HG03575 (cell line): ENCODE measurements around the gene CDCA7.
"Not testable (repeated sequence)": the region's sequence is repeated elsewhere in the genome, so short reads cannot be mapped to it uniquely, and the experiment has no call there.

Source experiments
- ATAC-seq: cut with Tn5 transposase; IDR thresholded peaks from one replicate; pipeline ENCODE4 v1.9.1; 2021; ENCODE audit not compliant: unreplicated experiment, insufficient number of reproducible peaks, low FRiP score; ENCODE audit errors: extremely low read depth

The CDCA7 gene

GRCh38 chr2:173395567-173396351, 41.1 kb downstream of the CDCA7 start:
- no peak for ATAC-seq

- no peak for ATAC-seq
Observed at GRCh38 chr2:173397539-173397938, 42.9 kb downstream of the CDCA7 start.

- ATAC-seq, result no peak
Observed at GRCh38 chr2:173399229-173399628, 44.6 kb downstream of the CDCA7 start.

GRCh38 chr2:173400760-173401159, 46.1 kb downstream of the CDCA7 start:
- ATAC-seq, result no peak

- ATAC-seq, result no peak
Observed at GRCh38 chr2:173401716-173402326, 47.1 kb downstream of the CDCA7 start.

GRCh38 chr2:173402405-173402974, 47.8 kb downstream of the CDCA7 start:
- ATAC-seq, result no peak

GRCh38 chr2:173404841-173405750, 50.4 kb downstream of the CDCA7 start:
- no peak for ATAC-seq

- ATAC-seq, result no peak
Observed at GRCh38 chr2:173407176-173407575, 52.5 kb downstream of the CDCA7 start.

- no peak for ATAC-seq
Observed at GRCh38 chr2:173407646-173408045, 53.0 kb downstream of the CDCA7 start.

GRCh38 chr2:173410579-173410978, 55.9 kb downstream of the CDCA7 start:
- no peak for ATAC-seq

- no peak for ATAC-seq
Observed at GRCh38 chr2:173412628-173413027, 58.0 kb downstream of the CDCA7 start.

- no peak for ATAC-seq
Observed at GRCh38 chr2:173414823-173415322, 60.2 kb downstream of the CDCA7 start.

- ATAC-seq, result no peak
Observed at GRCh38 chr2:173415431-173416381, 61.0 kb downstream of the CDCA7 start.

- not testable (repeated sequence) for ATAC-seq
Observed at GRCh38 chr2:173416415-173417152, 61.9 kb downstream of the CDCA7 start.

GRCh38 chr2:173417341-173417740, 62.7 kb downstream of the CDCA7 start:
- no peak for ATAC-seq

- no peak for ATAC-seq
Observed at GRCh38 chr2:173417802-173418201, 63.1 kb downstream of the CDCA7 start.
